Duodenal mucosa (tissue), 2 donors: ENCODE results near the gene FBN2.

Source experiments
- H3K27ac ChIP-seq: one replicate; pipeline ENCODE4 v1.7.0; 2013; ENCODE audit warnings: low read depth, low read length
- H3K27me3 ChIP-seq, 2 donors: one replicate each; pipeline ENCODE4 v1.7.0; 2013; ENCODE audit warnings: low read length in 2 of 2, control low read depth in 1 of 2; ENCODE audit not compliant: insufficient read depth in 2 of 2, control insufficient read depth in 1 of 2
- H3K36me3 ChIP-seq, 2 donors: one replicate each; pipeline ENCODE4 v1.7.0; 2013; ENCODE audit warnings: low read length in 2 of 2, control low read depth in 1 of 2; ENCODE audit not compliant: insufficient read depth in 2 of 2, control insufficient read depth in 1 of 2
- H3K4me1 ChIP-seq, 2 donors: one replicate each; pipeline ENCODE4 v1.7.0; 2013; ENCODE audit warnings: low read length in 2 of 2, control low read depth in 1 of 2; ENCODE audit not compliant: insufficient read depth in 2 of 2, control insufficient read depth in 1 of 2
- H3K4me3 ChIP-seq, 2 donors: one replicate each; pipeline ENCODE4 v1.7.0; 2013; ENCODE audit warnings: low read length in 2 of 2, low read depth in 1 of 2
- H3K9ac ChIP-seq, 2 donors: one replicate each; pipeline ENCODE4 v1.7.0; 2013; ENCODE audit warnings: low read length in 2 of 2, low read depth in 1 of 2
- H3K9me3 ChIP-seq, 2 donors: one replicate each; pipeline ENCODE4 v1.7.0; 2013; ENCODE audit warnings: low read length in 2 of 2, control low read depth in 1 of 2; ENCODE audit not compliant: control insufficient read depth in 1 of 2

FBN2 gene

DNA sequence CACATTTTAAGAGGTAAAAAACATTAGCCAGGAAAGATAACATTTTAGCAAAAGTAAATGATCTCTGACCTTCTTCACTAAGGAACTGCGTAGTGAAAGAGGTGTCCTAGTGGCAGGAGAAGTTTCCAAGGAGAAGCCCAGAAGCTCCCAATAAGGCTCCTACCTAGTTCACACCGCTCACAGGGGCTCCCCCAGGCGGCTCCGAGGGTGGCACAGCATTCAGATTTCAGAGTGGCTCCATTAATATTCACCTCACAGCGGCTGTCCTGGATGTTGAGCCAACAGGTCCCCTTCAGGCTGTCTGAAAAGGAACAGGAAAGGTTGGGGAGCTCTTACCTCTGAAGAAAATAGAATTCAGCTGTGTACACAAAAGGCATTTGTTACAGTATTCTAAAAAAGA lies 187.3 kb downstream of the FBN2 start:
- no peaks in the 10 kb centered on the region for H3K4me1 ChIP-seq
- no peak overlapping the region for H3K9ac ChIP-seq
- no peaks in the 10 kb centered on the region for H3K27me3 ChIP-seq
- no peak overlapping the region for H3K4me3 ChIP-seq
- H3K27ac ChIP-seq, result no peak overlapping the region
- H3K9me3 ChIP-seq, result no peaks in the 10 kb centered on the region
- no peaks in the 10 kb centered on the region for H3K36me3 ChIP-seq

GRCh38 chr5:128349044-128349858 lies 188.8 kb downstream of the FBN2 start:
- no peaks in the 10 kb centered on the region for H3K27me3 ChIP-seq
- no peak overlapping the region for H3K4me3 ChIP-seq
- H3K9ac ChIP-seq, result no peak overlapping the region
- H3K36me3 ChIP-seq, result no peaks in the 10 kb centered on the region
- no peak overlapping the region for H3K27ac ChIP-seq
- H3K9me3 ChIP-seq, result no peaks in the 10 kb centered on the region
- no peaks in the 10 kb centered on the region for H3K4me1 ChIP-seq

GRCh38 chr5:128346038-128346437 lies 192.0 kb downstream of the FBN2 start:
- H3K9me3 ChIP-seq, result no peaks in the 10 kb centered on the region
- H3K9ac ChIP-seq, result no peak overlapping the region
- no peak overlapping the region for H3K27ac ChIP-seq
- no peaks in the 10 kb centered on the region for H3K4me1 ChIP-seq
- H3K36me3 ChIP-seq, result no peaks in the 10 kb centered on the region
- no peaks in the 10 kb centered on the region for H3K27me3 ChIP-seq
- H3K4me3 ChIP-seq, result no peak overlapping the region

DNA sequence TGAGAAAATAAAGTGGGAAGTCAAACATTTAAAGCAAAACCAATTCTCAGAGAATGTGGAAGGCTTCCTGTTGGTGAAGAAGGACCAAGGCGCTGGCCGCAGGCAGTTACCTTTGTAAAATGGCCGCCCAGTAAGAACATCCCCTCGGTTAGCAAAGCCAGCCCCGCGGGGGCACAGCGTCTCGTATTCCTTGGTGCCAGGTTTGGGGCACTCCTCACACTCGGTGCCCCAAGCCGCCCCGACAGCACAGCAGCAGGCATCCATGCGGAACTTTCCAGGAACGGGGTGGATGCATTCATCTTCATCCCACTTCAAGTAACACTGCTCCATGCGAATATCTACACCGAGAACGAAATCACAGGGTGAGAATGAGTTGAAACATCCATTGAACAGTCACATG lies 192.8 kb downstream of the FBN2 start:
- Histone ChIP-seq H3K27ac (no peak overlapping the region), H3K4me1 (no peaks in the 10 kb centered on the region), H3K9ac (no peak overlapping the region), H3K4me3 (no peak overlapping the region), H3K36me3 (no peaks in the 10 kb centered on the region), H3K27me3 (no peaks in the 10 kb centered on the region), H3K9me3 (no peaks in the 10 kb centered on the region)

DNA sequence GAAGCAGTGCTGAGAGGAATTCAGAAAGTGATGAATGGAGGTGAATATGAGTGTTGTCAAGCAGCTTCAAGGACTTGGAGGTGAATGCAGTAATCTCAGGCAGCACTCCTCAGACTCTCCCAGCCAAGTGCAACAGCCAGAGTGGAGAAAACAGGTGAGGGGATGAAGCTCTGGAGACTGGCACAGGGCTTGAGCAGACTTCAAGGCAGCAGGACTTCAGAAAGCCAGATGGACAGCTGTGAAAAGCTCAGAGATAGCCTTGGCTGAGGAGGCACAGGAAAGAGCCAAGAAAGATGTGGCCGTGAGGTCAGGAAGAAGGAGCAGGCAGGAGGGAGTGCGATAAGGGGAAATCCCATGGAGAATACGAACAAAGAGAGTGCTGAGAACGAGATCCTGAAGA lies 194.9 kb downstream of the FBN2 start:
- no peaks in the 10 kb centered on the region for H3K36me3 ChIP-seq
- no peak overlapping the region for H3K9ac ChIP-seq
- no peaks in the 10 kb centered on the region for H3K9me3 ChIP-seq
- no peak overlapping the region for H3K4me3 ChIP-seq
- no peak overlapping the region for H3K27ac ChIP-seq
- H3K27me3 ChIP-seq, result no peaks in the 10 kb centered on the region
- H3K4me1 ChIP-seq, result no peaks in the 10 kb centered on the region

DNA sequence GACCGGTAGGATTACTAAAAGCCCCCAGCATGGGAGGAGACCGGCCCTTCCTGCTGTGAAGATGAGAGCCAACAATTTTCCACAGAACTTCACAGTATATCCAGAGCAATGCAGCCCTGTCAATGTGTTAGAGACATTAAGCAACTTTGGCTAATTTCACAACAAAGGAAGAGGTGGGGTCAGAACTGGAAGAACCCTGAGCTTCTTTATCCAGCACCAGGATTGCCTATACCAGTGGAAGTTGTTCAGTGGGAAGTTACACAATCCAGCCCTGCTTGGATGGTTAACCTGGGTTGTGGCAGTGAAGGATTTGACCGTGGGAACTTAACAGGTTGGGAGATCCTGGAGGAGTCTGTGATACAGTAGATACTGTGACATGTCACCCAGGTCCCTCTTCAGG lies 197.0 kb downstream of the FBN2 start:
- no peak overlapping the region for H3K27ac ChIP-seq
- H3K27me3 ChIP-seq, result no peaks in the 10 kb centered on the region
- no peak overlapping the region for H3K9ac ChIP-seq
- H3K4me1 ChIP-seq, result no peaks in the 10 kb centered on the region
- H3K4me3 ChIP-seq, result no peak overlapping the region
- H3K36me3 ChIP-seq, result no peaks in the 10 kb centered on the region
- no peaks in the 10 kb centered on the region for H3K9me3 ChIP-seq

DNA sequence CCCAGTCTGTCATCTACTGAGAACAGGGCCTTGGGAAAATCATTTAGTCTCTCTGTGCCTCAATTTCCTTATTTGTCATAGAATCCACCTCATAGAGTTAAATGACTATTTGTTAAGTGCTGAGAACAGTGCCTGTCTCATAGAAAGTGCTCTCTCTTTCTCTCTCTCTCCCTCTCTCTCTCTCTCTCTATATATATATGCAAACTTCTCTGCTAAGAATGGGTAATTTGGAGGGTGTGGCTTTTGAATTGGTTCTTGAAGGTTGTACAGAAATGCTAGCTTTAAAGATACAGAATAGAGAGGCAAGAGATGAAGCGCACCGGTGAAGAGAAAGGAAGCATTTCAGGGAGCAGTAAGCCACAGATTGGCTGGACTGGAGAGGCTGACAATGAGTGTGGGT lies 197.4 kb downstream of the FBN2 start:
- no peaks in the 10 kb centered on the region for H3K9me3 ChIP-seq
- H3K4me1 ChIP-seq, result no peaks in the 10 kb centered on the region
- H3K9ac ChIP-seq, result no peak overlapping the region
- H3K27ac ChIP-seq, result no peak overlapping the region
- no peaks in the 10 kb centered on the region for H3K36me3 ChIP-seq
- H3K4me3 ChIP-seq, result no peak overlapping the region
- H3K27me3 ChIP-seq, result no peaks in the 10 kb centered on the region

DNA sequence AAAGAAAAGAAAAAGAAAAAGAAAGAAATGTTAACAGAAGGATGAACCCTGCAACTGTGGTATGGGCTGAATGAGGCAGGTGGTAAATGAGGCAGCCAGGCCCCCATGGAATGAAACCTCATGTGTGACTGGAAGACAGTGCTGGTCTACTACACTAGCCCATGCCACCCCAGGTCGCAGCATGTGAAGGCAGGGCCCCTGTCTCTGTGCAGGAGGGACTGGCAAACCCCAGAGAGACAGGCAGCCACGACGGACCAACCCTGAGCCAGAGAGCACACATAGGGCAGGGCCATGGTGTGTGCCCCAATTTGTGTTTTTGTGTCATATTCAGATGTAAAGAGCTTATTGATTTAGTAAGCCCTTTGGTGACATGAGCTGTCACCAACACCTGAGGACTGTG lies 198.5 kb downstream of the FBN2 start:
- H3K4me3 ChIP-seq, result no peak overlapping the region
- no peak overlapping the region for H3K27ac ChIP-seq
- H3K27me3 ChIP-seq, result no peaks in the 10 kb centered on the region
- no peaks in the 10 kb centered on the region for H3K36me3 ChIP-seq
- no peaks in the 10 kb centered on the region for H3K9me3 ChIP-seq
- H3K9ac ChIP-seq, result no peak overlapping the region
- no peaks in the 10 kb centered on the region for H3K4me1 ChIP-seq

DNA sequence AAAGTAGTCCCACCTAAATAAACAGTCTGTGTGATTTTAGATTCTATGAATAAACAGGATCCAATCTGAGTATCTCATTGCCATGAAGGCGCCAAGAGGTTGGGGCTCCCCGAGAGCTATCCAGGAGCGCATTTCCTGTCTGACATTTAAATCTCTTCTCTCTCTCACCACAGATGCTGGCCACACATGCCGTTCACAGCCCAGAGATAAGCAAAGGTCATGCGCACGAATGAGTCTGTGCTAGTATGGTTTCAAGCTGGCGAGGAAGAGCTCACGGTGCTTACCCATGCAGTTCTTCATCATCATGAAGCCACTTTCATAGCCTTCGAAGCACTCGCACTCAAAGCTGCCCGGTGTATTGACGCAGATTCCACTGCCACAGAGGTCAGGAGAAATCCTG lies 199.4 kb downstream of the FBN2 start:
- Histone ChIP-seq H3K4me1 (no peaks in the 10 kb centered on the region), H3K4me3 (no peak overlapping the region), H3K27me3 (no peaks in the 10 kb centered on the region), H3K36me3 (no peaks in the 10 kb centered on the region), H3K27ac (no peak overlapping the region), H3K9me3 (no peaks in the 10 kb centered on the region), H3K9ac (no peak overlapping the region)

GRCh38 chr5:128335339-128335738 lies 202.7 kb downstream of the FBN2 start:
- Histone ChIP-seq H3K4me1 (no peaks in the 10 kb centered on the region), H3K4me3 (no peak overlapping the region), H3K27me3 (no peaks in the 10 kb centered on the region), H3K9ac (no peak overlapping the region), H3K27ac (no peak overlapping the region), H3K9me3 (no peaks in the 10 kb centered on the region), H3K36me3 (no peaks in the 10 kb centered on the region)
